GM19455 (cell line): ENCODE data around the gene ATG16L2.
"Not testable (repeated sequence)": the region's sequence is repeated elsewhere in the genome, so short reads cannot be mapped to it uniquely, and the experiment has no call there.

ENCODE experiments used
- ATAC-seq: cut with Tn5 transposase; IDR thresholded peaks from one replicate; pipeline ENCODE4 v1.9.1; 2021; ENCODE audit not compliant: unreplicated experiment

Gene ATG16L2

DNA sequence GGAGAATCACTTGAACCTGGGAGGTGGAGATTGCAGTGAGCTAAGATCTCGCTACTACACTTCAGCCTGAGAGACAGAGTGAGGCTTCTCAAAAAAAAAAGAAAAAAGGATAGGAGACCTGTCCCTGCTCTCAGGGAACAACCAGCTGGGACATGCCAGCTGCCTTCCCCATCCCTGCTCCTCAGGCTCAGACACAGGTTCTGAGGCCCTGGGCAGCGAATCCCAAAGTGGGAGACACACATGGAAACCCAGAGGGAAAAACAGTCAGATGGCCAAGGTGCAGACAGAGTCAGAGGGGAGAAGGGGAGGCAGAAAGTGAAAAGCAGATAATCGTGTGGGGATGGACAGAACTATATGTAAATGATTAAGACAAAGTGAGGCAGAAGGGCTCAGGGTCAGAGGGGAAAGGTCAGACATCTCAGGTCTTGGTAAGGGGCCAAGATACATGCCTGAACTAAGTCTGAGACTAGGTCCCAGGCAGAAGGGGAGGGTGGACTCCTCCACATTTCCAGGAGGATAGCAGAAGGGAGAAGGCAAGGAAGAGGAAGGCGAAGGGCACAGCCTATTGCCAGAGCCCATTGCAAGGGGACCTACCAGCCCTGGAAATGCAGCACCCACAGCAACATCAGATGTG, 34.6 kb upstream of the ATG16L2 start:
- ATAC-seq = no peak

DNA sequence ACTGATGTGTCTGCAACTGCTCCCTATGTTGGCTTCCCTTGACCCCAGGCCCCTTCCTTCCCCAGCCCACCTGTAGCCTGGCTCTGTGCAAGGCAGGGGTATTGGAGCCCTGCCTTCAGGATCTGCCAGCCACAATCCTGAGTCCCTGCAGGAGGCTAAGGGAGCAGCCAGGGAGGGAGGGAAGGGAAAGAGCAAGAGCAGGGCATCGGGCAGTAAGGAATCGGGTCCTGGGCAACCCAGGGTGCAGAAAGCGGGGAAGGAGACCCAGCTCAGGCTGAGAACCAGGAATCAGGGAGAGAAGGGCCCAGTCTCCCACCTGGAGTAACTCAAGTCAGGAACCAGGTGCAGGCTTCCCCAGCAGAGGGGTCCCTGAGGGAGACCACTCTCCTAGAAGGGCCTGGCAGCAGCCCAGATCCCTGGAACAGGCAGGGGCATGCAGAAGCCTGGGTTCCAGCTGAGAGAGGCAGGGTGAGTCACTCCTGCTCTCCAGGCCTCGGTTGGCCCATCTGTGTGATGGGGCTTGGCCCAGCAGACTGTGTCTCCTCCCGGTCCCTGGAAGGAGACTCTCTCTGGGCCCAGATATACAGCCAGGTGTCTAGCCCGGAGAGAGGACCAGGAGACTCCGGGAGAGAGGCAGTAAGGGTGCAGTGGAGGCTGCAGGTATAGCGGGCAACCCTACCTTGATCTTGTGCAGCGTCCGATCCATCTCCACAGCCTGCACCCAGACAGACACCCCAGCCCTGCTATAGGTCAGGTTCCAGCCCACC, 33.7 kb upstream of the ATG16L2 start:
- ATAC-seq = no peak

DNA sequence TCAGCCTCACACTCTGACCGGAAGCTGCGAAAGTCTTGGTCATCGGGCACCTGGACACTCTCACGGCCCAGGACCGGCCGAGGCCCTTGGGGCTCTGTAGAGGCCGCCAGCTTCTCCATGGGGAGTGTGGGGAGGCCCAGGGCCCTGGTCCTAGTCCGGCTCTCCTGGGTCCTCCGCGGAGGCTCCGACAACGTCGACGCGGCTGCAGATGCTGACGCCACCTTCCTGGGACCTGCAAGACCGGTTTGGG, 33.2 kb upstream of the ATG16L2 start:
- ATAC-seq = no peak

DNA sequence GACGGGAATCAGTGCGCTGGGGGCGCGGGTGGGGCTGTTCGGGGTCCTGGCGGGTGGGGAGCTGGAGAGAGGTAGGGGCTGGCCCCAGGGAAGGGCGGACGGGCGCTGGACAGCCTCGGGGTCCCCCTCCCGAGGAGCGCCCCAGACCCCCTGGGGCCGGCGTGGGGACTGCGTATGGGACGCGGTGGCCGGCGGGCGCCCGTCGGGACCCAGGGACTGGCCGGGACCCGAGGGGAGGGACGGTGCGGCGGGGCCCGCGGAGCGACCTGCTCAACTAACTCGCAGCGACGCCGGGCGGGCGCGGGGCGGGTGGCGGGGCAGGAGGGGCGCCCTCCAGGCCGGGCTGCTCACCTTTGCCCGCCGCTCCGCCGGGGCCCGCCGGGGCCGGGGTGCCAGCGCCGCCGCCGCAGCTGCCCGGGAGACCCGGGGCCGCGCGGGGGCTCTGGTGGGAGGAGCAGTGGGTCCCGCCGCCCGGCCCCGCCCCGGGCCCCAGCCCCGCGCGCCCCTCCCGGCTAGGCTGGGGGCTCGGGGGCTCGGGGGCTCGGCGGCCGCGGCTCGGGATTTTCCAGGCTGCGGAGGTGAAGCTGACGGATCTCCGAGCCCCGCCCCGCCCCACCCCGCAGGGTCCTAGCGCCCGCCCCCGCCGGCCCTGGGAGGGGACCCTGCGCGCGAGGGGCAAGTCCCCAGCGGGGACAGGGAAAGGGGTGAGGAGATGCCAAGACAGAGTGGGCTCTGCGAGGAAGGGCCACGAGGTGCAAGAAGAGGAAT, 32.7 kb upstream of the ATG16L2 start:
- ATAC-seq = peak; percentile 60

DNA sequence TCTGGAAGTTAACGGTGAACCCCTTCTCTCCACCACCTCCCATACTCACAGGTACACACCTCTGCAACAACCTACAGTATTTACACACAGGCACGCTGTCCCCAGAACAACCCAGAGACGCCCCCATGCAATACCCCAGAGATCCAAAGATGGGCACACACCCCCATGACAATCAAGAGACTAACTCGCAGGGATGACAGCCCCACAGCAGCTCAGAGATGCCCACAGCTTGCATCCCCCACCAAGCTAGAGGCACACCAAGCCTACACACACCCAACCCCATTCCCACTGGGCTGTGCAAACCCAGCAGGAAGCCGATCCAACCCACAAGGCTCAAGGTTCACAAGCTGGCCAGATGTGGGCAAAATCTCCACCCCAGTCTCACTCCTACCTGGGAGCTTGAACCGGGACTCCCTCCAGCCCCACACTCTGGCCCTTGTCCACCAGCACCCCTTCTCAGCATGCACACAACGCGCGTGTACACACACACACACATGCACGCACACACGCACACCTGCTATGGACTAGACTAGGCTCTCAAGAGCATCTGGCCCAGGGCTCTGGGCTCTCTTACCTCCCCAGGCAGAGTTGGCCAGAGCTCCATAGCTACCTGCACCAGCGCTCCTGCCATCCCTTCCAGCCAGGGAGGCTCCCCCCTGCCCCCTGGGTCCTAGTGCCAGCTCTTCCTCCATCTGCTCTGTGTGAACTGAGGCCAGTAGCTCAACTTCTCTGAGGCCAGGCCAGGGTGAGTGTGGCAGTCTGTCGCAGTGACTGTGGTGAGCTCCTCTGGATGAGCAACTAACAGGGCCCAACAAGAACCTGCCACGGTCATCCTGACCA, 31.9 kb upstream of the ATG16L2 start:
- ATAC-seq = peak; percentile 10

DNA sequence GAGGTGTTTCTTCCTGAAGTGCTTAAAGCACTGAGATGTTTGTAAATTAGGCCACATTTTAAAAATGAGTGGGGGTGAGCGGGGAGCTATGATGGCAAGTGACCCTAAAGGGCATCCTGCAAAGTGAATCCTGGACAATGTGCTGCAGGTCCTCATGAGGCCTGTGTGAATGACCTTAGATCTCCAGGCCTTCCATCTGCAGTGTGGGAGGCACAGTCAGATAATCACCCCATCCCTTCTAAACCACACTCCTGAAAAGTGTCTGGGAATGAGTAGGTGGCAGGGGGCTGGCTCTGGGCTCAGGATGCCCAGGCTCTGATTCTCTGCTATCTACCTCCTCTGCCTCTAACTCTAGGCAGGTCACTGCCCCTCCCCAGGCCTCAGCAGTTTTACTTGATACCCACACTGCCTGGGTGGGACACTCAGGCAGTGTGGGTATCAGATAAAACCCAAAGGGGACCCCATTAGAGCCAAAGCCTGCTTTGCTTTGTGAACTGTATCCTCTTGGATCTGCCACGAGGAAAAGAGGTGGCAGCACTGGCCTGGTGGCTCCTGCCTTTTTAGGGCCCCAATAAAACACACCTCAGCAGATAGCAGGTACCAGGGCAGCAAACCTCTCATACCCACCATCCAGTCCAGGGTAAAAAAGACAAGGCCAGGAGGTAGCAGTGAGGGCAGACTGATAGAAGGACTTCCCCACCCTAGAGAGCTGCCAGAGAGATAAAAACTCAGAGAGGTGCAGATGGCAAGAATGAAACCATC, 30.9 kb upstream of the ATG16L2 start:
- ATAC-seq = no peak

DNA sequence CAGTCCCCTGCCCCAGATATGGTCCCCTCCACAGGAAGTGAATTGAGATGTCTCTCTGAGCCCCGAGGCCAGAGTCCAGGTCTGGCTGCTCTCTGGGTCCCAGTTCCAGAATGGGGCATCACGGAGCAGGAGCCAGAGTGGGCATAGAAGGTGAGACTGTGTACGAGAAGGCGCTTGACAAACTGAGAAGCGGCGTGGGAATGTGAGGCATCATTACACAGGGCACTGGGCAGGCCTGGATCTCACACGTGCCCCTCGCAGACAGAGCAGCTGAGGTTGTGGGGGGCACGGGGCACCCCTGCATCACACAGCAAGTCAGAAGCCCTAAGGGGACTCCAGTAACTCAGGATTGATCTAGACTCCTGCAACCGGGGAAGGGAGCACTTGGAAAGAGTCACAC, 29.5 kb upstream of the ATG16L2 start:
- no peak for ATAC-seq

DNA sequence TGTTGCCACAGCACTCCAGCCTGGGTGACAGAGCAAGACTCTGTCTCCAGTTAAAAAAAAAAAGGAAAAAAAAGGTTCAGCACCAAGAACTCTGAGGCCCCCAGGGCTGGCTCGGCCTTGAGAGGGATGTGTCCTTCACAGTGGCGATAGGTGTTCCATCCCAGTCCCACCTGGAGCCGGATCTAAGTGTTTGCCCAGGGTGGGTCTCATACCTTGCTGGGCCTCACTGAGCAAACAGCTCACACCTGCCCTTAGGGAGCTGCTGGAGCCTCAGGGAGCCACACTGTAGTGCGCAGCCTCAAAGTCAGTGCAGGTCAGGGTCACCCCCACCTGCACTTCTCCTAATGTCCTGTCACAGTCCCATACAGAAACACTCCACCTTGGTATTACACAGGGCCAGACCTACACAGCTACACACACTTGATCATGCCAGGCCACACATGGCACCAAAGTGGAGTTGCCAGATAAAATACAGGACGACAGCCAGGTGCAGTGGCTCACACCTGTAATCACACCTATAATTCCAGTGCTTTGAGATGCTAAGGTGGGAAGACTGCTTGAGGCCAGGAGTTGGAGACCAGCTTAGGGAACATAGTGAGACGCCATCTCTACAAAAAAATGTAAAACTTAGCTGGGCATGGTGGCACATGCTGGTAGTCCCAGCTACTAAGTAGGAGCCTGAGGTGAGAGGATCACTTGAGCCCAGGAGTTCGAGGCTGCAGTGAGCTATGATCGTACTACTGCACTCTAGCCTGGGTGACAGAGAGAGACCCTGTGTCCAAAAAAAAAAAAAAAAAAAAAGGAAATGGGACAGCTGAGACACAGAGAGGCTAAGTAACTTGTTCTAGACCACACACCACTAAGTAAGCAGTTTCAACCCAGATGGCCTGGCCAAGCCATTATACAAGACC, 27.7 kb upstream of the ATG16L2 start:
- ATAC-seq = no peak

DNA sequence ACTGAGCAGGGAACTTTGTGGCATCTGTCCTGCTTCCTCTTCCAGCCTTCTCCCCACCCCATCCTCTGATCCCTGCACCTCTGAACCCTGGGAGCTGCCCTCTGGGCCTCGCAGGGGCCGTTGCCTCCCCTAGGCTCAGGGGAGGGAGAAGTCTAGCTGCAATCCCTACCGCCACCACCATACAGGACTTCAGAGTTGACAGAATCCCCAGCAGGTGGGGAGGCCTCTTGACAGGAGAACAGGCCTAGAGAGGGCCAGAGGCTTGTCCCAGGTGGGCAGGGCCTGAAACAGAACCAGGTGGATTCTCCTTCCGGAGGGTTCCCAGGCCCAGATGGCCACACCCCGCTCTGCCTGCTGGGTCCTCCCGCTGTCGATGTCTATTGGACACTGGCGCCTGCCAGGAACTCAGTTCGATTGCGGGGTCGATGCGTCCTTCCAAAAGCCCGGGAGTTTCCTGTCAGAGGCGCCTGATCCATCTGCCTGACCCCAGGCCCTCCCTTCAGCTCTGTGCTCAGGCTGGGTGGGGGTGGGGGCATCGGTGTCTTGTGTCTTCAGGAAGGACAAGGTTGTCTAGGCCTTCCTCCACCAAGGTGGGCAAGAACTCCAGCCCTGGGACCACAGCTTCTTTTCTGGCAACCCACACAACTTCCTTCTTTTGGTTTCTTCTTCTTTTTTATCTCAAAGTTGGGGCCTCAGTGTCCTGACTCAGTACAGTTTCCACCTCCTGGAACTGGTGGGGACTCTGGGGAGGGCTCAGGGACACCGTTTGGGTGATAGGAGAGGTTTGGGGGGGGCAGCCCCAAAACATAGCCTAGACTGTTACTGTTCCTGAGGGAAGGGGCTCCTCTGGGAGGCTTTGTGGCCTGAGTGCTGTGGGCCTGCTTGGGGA, 26.8 kb upstream of the ATG16L2 start:
- no peak for ATAC-seq

DNA sequence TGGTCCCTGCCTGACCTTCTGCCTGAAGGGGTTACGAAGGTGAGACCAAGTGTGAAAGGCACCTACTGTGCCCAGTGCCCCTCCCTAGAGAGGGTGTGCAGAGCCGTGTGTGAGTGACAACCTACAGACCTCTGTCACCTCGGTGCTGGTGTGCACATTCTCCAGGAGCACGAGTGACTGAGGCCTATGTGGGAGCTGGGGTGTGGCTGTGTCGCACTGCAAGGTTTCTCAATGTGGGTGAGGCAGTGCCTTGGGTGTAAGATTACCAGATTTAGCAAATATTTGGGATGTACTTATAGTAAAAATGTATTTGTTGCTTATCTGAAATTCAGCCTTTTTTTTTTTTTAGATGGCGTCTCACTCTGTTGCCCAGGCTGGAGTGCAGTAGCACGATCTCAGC, 26.0 kb upstream of the ATG16L2 start:
- ATAC-seq = no peak

DNA sequence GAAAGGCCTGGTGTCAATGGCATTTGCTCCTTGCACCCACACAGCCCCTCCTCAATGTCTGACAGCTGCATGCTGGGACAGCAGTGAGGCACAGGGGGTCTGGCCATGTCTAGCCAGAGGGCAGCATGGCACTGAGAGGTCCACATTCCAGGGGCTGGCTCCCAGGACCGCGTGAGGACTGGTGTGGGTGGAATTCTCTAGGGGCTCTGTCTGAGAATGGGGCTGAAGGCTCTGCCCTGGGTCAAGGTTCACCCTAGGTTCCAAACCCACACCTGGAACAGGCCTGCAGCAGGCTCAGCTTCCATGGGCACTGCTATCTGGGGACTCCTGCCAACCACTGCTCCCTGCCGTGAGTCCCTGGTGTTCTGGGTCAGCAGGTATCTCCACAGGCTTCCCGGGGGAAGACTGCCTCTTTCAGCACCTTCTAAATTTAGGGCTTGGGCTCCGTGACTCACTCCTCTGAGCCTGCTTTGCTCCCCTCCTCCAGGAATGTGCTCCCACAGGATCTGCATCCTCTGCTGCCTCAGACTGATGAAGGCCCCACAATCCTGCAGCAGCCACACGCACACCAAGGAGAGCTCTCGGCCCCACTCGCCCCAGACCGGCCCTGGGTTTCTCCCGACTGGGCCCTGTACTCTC, 24.6 kb upstream of the ATG16L2 start:
- ATAC-seq = no peak

DNA sequence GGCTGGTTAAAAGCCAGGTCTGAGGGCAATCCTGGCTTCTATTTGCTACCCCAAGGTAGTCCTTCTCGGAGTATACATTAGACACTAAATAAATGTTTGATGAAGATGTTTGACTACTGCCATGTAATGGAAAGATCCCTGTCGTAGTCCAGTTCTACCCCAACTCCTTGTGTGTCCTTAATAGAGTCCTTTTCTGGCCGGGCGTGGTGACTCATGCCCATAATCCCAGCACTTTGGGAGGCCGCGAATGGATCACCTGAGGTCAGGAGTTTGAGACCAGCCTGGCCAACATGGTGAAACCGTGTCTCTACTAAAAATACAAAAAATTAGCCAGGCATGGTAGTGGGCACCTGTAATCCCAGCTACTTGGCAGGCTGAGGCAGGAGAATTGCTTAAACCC, 23.0 kb upstream of the ATG16L2 start:
- ATAC-seq = not testable (repeated sequence)

DNA sequence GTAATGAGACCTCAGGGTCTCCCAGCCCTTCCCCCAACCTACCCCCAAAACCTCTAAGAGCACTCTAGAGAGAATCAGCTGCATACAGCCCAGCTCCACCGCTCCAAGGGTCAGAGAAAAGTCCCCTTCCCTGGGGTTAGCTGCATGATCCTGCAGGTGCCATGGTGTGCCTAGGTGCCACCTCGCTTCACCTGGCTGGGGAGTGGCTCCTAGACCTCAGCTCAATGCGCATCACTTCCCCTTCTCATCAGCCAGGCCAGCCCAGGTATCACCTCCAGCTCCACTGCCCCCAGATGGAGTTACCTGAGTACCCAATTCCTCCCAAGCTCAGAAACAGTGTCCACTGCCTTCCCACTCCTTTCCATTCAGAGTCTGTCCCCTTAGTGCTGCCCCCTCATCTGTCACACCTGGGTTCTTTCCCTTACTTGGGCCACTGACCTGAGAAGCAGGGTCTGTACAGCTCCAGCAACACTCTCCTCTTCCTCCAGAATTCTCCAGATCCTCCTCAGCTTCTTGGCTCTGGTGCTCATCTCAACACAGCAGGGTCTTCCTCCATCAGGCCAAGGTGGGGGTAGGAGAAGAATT, 21.7 kb upstream of the ATG16L2 start:
- no peak for ATAC-seq

DNA sequence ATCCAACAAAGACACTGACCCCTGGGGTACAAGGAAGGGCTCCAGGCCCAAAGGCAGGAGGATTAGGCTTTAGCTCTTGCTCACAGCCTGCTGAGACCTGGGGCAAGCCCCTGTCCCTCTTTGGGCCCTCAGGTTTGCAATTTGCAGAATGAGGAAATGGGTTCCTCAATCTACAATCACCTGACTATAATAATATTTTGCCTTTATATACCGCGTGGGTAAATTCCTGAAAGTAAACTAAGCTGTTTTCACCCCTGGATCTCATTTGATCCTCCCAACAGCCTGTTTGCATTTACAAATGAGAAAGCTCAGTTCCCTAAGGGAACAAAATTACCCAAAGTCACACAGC, 21.2 kb upstream of the ATG16L2 start:
- ATAC-seq = no peak

DNA sequence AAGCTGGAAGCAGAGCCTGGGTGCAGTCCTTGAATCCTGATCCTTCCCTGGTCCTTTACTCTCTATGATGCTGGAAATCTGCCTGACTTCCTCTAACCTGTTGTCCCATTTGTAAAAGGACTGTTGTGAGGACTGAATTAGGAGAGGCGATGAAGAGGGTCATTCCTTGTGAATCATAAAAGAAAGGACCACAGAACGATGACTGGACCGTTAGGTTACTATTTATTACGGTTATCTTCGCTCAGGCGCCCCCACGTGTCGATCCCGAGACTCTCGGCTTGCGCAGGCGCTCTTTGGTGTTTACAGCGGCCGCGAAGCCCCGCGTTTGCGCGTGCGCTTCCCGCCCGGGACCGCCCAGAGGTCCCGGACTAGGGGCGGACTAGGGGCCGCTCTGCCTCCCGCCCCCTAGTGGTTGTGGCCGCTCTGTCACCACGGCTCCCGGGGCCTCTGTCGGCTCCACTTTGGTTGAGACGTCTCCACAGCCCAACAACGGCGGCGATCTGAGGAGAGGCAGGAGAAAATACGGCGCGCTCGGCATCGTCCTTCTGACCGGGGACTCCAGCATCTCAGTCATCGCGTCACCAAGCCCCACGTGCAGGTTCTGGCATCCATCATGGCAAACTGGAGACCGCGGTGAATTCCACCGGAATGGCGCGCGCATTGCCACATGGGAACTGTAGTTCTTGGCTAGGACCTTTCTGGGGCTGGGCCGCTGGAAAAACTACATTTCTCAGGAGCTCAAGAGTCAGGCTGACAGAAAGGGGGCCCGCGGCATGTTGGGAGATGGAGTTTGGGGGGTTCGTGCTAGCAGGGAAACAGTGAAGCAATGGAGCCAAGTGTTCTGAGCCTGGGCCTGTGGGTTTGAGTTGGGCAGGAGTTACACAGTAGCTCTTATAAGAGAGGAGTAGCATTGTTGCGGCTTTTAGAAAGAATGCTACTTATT, 20.5 kb upstream of the ATG16L2 start, which contains the start of gene STARD10:
Gene STARD10, minus strand, starts transcription at position 623 of the 943 bp plus-strand sequence. CDS start 12,866 bp downstream, outside the sequence.
- peak; percentile 80 for ATAC-seq

DNA sequence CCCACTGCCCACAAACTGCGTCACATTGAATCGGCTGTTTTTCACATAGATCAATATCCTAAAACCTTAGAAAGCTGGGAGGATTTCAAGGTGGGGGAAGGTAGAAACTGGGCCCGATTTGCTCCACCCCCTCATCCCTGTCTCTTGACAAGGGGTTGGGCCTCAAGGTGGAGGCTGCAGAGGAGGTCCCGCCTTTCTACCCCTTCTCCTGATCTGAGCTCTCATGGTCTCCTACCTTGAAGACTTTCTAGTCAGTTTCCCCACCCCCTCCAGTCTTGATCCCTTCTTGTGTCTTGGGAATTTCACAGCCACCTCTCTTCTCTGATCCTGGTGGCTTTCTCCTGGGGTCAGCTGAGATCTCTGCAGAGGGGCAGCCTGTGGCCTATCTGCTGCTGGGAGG, 15.8 kb upstream of the ATG16L2 start:
- ATAC-seq = no peak

DNA sequence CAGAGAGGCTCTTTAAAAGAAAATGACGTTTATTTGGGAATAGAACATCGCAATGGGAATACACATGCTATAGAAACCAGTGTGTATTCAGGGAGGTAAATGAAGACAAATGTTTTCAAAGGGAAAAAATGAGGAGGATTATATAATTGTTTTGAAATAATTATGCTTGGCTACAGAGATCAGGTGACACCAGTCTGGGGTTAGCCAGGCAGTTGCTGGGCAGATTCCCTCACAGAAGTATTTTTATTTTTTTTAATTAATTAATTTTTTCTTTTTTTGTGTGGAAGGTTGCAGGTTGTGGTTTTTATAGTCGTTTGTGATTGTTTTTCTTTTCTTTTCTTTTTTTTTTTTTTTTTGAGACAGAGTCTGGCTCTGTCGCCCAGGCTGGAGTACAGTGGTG, 14.8 kb upstream of the ATG16L2 start:
- no peak for ATAC-seq
